GM19463 (cell line): Measurements from ENCODE around the gene LIX1L.

Experiments
- ATAC-seq: cut with Tn5 transposase; IDR thresholded peaks from one replicate; pipeline ENCODE4 v1.9.1; 2021; ENCODE audit warnings: mild to moderate bottlenecking, moderate library complexity; ENCODE audit not compliant: unreplicated experiment

The LIX1L gene

GRCh38 chr1:145957443-145958319, at the start of gene LIX1L:
TSS of gene LIX1L (minus strand) at chr1:145958017. CDS start at chr1:145957927, 90 bp downstream.
- ATAC-seq = peak; percentile 87

GRCh38 chr1:146001709-146002108, 43.9 kb upstream of the LIX1L start:
- no peak for ATAC-seq

GRCh38 chr1:145999321-146000024, 41.7 kb upstream of the LIX1L start:
- no peak for ATAC-seq

GRCh38 chr1:145997718-145998023, 39.9 kb upstream of the LIX1L start:
- no peak for ATAC-seq

- no peak for ATAC-seq
These were observed 39.4 kb upstream of the LIX1L start for GRCh38 chr1:145997016-145997717.

GRCh38 chr1:145996433-145997015, 38.7 kb upstream of the LIX1L start, which contains the start of gene TXNIP:
TSS of gene TXNIP (minus strand) at chr1:145996579. CDS start at chr1:145996266, 313 bp downstream.
- peak; percentile 97 for ATAC-seq

GRCh38 chr1:145995964-145996432, 38.2 kb upstream of the LIX1L start:
- no peak for ATAC-seq

- no peak for ATAC-seq
These were observed 37.5 kb upstream of the LIX1L start for GRCh38 chr1:145995148-145995881.

GRCh38 chr1:145994391-145995120, 36.7 kb upstream of the LIX1L start:
- ATAC-seq = no peak

GRCh38 chr1:145993618-145994390, 36.0 kb upstream of the LIX1L start:
- ATAC-seq = no peak

- ATAC-seq = no peak
These were observed 35.3 kb upstream of the LIX1L start for GRCh38 chr1:145992958-145993617.

GRCh38 chr1:145992502-145992936, 34.7 kb upstream of the LIX1L start:
- no peak for ATAC-seq

GRCh38 chr1:145991735-145992412, 34.1 kb upstream of the LIX1L start:
- no peak for ATAC-seq

- ATAC-seq = no peak
These were observed 32.5 kb upstream of the LIX1L start for GRCh38 chr1:145990249-145990855.

- ATAC-seq = no peak
These were observed 31.0 kb upstream of the LIX1L start for GRCh38 chr1:145988773-145989172.

- no peak for ATAC-seq
These were observed 30.1 kb upstream of the LIX1L start for GRCh38 chr1:145987926-145988325.

GRCh38 chr1:145986551-145986950, 28.7 kb upstream of the LIX1L start:
- ATAC-seq = no peak
